Hematopoietic multipotent progenitor cell treated with erythropoietin and hydrocortisone succinate and interleukin-3 and kit ligand, for 8 days (in vitro differentiated cells): ENCODE data around the gene FLT3.
"Not testable (repeated sequence)": the region's sequence is repeated elsewhere in the genome, so short reads cannot be mapped to it uniquely, and the experiment has no call there.

Experiments
- DNase-seq: peaks from one replicate; pipeline ENCODE4 v3.0.0-alpha.2; 2015

FLT3 gene

DNA sequence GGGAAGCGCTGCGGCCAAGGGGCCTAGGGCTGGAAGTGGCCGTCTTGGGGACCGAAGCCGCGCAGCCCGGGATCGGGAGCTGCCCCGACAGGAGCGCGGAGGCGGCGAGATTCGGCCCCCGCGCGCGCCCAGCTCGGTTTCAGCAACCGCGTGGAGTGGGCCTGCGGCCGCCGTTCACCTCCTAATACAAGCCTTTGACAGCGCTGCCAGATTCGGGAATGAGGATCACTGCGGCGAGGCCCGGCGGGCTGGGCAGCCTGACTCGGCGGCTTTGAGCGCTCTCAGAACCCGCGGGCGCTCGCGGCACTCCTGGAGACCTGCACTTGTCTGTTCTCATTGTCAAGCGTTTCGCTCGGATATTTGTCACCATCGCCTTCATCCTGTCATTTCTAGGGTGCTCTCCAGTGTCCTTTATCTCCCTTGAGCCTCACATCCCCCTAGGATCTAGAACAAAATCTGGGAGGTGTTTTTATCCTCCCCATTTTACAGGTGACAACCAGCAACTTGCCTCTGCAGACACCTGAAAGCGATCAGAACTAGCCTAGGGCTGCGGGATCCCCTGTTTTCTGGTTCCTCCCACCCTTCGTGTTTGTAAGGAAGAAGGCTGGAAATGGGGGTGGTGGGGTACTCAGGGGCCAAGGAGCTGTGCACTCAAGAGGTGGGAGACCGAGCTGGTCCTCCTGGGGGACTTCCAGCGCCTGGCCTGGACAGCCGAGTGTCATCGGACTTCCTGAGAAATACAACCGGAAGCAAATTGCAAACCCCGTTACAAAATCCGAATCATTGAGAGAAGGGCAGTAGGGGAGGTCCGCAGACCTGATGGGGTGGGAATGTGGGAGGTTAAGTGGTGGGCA is 129.8 kb downstream of the FLT3 start:
- DNase-seq, result no peak

DNA sequence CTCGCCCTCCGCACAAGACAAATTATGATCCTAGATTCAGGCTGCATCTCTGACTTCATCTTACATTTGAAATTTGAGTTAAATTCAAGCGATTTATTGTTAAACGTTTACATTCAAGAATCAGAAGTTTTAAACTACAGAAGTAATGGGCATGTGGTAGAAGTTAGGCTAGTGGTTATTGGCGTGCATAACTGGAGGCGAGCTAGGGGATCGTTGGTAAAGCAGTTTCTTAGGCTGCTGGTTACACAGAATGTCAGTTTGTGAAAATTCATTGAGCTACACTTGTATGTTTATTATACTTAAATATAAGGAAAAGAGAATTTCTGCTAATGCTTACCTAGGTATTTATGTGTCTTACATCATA is 130.5 kb downstream of the FLT3 start:
- no peak for DNase-seq

- DNase-seq, result no peak
Measured at GRCh38 chr13:27969082-27969865, 131.1 kb downstream of the FLT3 start, which contains the start of gene CDX2. Gene CDX2, minus strand, starts transcription at chr13:27969315. Its CDS starts 309 bp downstream, at chr13:27969006.

- no peak for DNase-seq
Measured at GRCh38 chr13:27968316-27969081, 131.9 kb downstream of the FLT3 start.

DNA sequence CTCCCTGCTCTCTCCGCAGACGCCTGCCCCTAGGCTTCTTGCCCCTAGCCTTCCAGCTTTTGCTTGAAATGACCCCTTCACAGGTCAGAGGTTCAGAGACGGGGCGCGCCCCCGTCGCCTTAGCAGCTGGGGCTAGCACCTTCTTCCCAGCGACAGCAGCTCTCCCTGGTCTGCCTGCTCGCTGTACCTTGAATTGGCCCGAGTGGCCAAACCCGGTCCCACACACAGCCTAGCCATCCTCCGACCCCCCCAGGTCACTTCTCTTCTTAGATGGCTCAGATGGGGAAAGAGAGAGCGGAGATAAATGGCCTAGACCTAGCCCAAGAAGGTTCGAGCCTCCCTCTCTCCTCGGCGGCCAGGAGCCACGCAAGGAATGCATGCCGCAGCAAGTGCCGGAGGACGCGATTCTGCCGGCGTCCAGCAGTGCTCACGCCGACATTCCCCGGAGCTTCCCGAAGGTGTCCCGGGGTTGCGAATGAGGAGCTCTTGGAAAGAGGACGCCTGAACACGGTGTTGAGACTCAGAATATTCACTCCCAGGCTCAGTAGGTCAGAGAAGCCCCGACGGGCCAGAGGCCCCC is 132.6 kb downstream of the FLT3 start:
- DNase-seq, result no peak

- DNase-seq, result no peak
Measured at GRCh38 chr13:27967203-27967735, 133.1 kb downstream of the FLT3 start.

GRCh38 chr13:27966641-27967202 is 133.7 kb downstream of the FLT3 start:
- DNase-seq, result no peak

DNA sequence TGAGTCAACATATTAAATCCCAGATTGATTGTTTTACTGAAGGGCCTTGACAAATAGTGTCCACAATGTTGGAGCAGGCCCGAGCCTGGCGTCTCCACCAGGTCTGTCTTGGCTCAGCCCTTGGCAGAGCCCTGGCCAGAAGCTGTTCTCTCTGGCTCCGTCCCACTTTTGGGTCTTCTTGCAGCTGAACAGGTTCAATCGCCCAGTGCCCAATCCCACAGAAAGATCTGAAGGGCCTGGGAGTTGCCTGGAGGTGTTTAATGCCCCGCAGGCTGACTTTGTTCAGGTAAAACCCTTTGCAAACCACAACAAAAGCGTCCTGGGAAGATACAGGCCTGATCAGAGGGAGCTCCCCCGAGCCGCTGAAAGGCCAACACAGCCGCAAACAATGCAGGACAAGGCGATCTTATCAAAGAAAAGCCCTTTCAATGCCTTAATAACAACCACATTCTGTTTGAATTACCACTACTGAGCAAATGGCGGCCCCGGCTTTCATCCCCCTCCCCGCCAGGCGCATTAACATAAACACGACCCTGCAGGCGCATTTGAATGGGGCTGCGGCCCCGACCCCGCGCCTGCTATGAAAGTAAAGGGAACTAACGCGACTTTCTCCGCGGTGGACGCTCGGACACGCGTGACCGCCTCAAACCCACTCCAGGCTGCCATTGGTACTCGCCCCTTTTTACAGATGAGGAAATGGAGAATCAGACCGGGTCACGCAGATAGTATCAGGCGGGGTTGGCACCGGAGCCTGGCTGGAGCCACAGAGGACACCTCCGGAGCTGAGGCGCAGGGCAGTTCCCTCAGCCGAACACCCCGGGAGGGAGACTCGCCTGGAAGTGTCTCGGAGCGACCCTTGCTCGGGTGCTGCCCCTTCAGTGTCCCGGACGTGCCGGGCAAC is 134.4 kb downstream of the FLT3 start:
- no peak for DNase-seq

DNA sequence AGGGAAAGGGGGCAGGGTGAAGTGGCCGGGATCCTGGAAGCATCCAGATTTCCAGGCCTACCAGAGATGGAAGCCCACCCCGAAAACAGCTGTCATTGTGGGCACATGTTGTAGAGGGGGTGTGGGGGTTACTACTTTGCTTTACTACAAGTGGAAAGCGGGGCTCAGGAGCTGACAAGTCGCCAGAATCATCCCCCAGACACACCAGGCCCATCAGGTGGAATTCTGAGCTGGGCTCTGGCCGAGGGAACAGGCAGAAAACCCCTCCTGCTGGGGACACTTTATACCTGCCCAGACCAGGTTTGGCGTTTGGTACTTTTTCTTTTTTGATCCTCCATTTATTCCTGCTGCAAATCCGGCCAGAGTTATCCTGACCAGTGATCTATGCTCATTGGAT is 135.0 kb downstream of the FLT3 start:
- DNase-seq, result no peak

DNA sequence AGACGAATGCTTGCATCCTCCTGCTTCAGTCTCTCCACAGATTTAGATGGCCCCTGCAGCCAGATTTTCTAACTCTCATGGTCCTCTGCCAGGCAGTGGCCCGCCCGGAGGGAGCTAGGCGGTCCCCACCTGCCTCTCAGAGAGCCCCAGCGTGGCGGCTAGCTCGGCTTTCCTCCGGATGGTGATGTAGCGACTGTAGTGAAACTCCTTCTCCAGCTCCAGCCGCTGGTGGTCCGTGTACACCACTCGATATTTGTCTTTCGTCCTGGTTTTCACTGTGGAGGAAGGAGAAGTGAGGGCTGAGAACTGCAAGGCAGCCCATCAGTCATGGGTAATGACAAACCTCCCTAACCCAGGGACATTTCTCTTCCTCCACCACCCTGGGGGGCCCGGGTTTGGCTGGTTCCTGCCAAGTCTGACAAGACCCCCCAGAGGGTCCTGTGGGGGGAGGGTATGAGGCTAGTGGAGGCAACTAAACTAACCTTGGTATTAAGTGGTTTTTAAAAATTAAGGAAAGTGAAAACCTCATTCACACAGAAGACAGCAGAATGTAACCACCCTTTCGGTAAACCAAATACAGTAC is 135.5 kb downstream of the FLT3 start:
- no peak for DNase-seq

DNA sequence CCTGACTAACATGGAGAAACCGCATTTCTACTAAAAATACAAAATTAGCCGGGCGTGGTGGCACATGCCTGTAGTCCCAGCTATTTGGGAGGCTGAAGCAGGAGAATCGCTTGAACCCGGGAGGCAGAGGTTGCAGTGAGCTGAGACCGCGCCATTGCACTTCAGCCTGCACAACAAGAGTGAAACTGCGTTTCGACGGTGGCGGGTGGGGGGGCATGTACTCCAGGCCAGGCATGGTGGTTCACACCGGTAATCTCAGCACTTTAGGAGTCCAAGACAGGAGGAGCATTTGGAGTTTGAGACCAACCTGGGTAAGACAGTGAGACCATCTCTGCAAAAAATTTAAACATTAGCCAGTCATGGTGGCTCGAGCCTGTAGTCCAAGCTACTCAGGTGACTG is 136.2 kb downstream of the FLT3 start:
- DNase-seq, result not testable (repeated sequence)

GRCh38 chr13:27963491-27963890 is 136.9 kb downstream of the FLT3 start:
- DNase-seq, result no peak

- DNase-seq, result no peak
Measured at GRCh38 chr13:27962982-27963381, 137.4 kb downstream of the FLT3 start.

- no peak for DNase-seq
Measured at GRCh38 chr13:27962128-27962841, 138.1 kb downstream of the FLT3 start.

GRCh38 chr13:27961227-27962085 is 138.9 kb downstream of the FLT3 start:
- DNase-seq, result no peak

- DNase-seq, result peak; percentile 33
Measured at GRCh38 chr13:27960362-27961226, 139.8 kb downstream of the FLT3 start.

DNA sequence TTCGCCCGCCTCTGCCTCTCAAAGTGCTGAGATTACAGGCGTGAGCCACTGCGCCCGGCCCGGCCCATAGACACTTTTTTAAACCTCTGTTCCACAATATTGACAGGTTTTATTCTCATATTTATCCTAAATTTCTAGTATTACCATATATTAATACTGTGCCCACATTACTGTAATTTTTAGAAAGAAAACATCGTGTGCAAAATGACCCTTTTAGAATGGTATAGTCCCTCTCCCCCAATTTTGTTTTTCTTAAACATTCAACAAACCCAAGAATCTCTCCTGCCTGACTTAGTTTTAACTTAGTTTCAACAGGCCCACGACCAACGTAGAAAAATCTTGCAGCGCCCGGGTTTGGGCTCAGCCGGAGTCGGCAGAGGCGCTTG is 140.4 kb downstream of the FLT3 start:
- no peak for DNase-seq
